Measurements from ENCODE around the gene CEACAM19. TPM values are rescaled to one million over a fixed set of nuclear protein-coding genes. Genes with fewer than 3 reads are reported as not detected.

CEACAM19 gene
- total RNA-seq, 2 donors from 2014 or later, result 5.3 to 6.1 TPM

- no peak for DNase-seq
- no peak for TF ChIP-seq CTCF (IDR thresholded peaks at IDR 0.05)
- intact Hi-C loops (cut with DNase I), result loop anchor here (5.0 kb wide), 1 partner anchor 86 kb away; no protein-coding TSS in a partner anchor
- Histone ChIP-seq H3K36me3 (peaks cover 10% of the 10 kb centered on the region), H3K27me3 (no peaks in the 10 kb centered on the region), H3K9me3 (no peaks in the 10 kb centered on the region), H3K4me3 (no peak overlapping the region), H3K9ac (ENCODE audit: low read depth in 2 of 2, low read length in 2 of 2) (no peak overlapping the region), H3K27ac (no peak overlapping the region), H3K4me1 (no peaks in the 10 kb centered on the region)
Observed at GRCh38 chr19:44658069-44658733, 13.1 kb upstream of the CEACAM19 start.

- Histone ChIP-seq H3K4me1 (no peaks in the 10 kb centered on the region), H3K4me3 (no peak overlapping the region), H3K9me3 (no peaks in the 10 kb centered on the region), H3K27me3 (no peaks in the 10 kb centered on the region), H3K9ac (ENCODE audit: low read depth in 2 of 2, low read length in 2 of 2) (no peak overlapping the region), H3K27ac (no peak overlapping the region), H3K36me3 (peaks cover 13% of the 10 kb centered on the region)
- TF ChIP-seq CTCF (IDR thresholded peaks at IDR 0.05), result no peak
- intact Hi-C loops (cut with DNase I), result no loop called here
- no peak for DNase-seq
Observed at GRCh38 chr19:44660081-44660480, 11.2 kb upstream of the CEACAM19 start.

- no peak for DNase-seq
- TF ChIP-seq CTCF (IDR thresholded peaks at IDR 0.05), result no peak
- Histone ChIP-seq H3K4me3 (no peak overlapping the region), H3K9ac (ENCODE audit: low read depth in 2 of 2, low read length in 2 of 2) (no peak overlapping the region), H3K27ac (no peak overlapping the region), H3K9me3 (no peaks in the 10 kb centered on the region), H3K27me3 (no peaks in the 10 kb centered on the region), H3K4me1 (no peaks in the 10 kb centered on the region), H3K36me3 (peaks cover 7% of the 10 kb centered on the region)
- intact Hi-C loops (cut with DNase I), result no loop called here
Observed at GRCh38 chr19:44661205-44661604, 10.1 kb upstream of the CEACAM19 start.

- no peaks in the 10 kb centered on the region for H3K27me3 ChIP-seq
- no peak for TF ChIP-seq CTCF (IDR thresholded peaks at IDR 0.05)
- H3K36me3 ChIP-seq, result peaks cover 6% of the 10 kb centered on the region
Observed at GRCh38 chr19:44661904-44662303, 9.4 kb upstream of the CEACAM19 start.

GRCh38 chr19:44662691-44663385, 8.4 kb upstream of the CEACAM19 start:
- H3K9ac ChIP-seq (ENCODE audit: low read depth in 2 of 2, low read length in 2 of 2), result no peak overlapping the region
- no peak overlapping the region for H3K4me3 ChIP-seq
- H3K36me3 ChIP-seq, result peaks cover 6% of the 10 kb centered on the region
- no peak for TF ChIP-seq CTCF (IDR thresholded peaks at IDR 0.05)
- intact Hi-C loops (cut with DNase I), result no loop called here
- H3K27ac ChIP-seq, result no peak overlapping the region
- no peaks in the 10 kb centered on the region for H3K27me3 ChIP-seq
- no peaks in the 10 kb centered on the region for H3K4me1 ChIP-seq
- H3K9me3 ChIP-seq, result no peaks in the 10 kb centered on the region
- DNase-seq, result no peak

More at GRCh38 chr19:44661904-44662303, 9.4 kb upstream of the CEACAM19 start:
- Histone ChIP-seq H3K9ac (ENCODE audit: low read depth in 2 of 2, low read length in 2 of 2) (no peak overlapping the region), H3K4me3 (no peak overlapping the region), H3K27ac (no peak overlapping the region), H3K9me3 (no peaks in the 10 kb centered on the region), H3K4me1 (no peaks in the 10 kb centered on the region)
- intact Hi-C loops (cut with DNase I), result no loop called here
- DNase-seq, result no peak
